DOHH2 (cell line): Measurements from ENCODE around the gene PSTPIP1.

Experiments used
- H3F3A ChIP-seq: fragments of 200-600 bp; sonication (generic), shearing (Covaris generic); 2 replicates; pipeline ENCODE4 v1.6.0; 2016; ENCODE audit warnings: antibody characterized with exemption, mild to moderate bottlenecking; ENCODE audit not compliant: control insufficient read depth, insufficient read depth
- H3K27ac ChIP-seq: fragments of 200-600 bp; sonication (generic); 2 replicates; pipeline ENCODE4 v1.5.1; 2014; ENCODE audit warnings: low read depth, mild to moderate bottlenecking, low read length, moderate library complexity
- H3K27me3 ChIP-seq: fragments of 200-600 bp; sonication (generic); 2 replicates; pipeline ENCODE4 v1.6.1; 2014; ENCODE audit warnings: mild to moderate bottlenecking, low read length, mixed read lengths; ENCODE audit not compliant: control insufficient read depth
- H3K36me3 ChIP-seq: fragments of 200-600 bp; sonication (generic); 2 replicates; pipeline ENCODE4 v1.6.1; 2014; ENCODE audit warnings: mild to moderate bottlenecking, low read length, moderate library complexity, mixed read lengths; ENCODE audit not compliant: control insufficient read depth
- H3K4me1 ChIP-seq: fragments of 200-600 bp; sonication (generic); 2 replicates; pipeline ENCODE4 v1.6.1; 2014; ENCODE audit warnings: mild to moderate bottlenecking, low read length, mixed read lengths; ENCODE audit not compliant: control insufficient read depth
- H3K4me2 ChIP-seq: fragments of 200-600 bp; sonication (generic); 2 replicates; pipeline ENCODE4 v1.6.0; 2014; ENCODE audit warnings: mild to moderate bottlenecking, low read length, moderate library complexity
- H3K4me3 ChIP-seq: fragments of 200-600 bp; sonication (generic); 2 replicates; pipeline ENCODE4 v1.5.1; 2014; ENCODE audit warnings: mild to moderate bottlenecking, low read length, mixed read lengths
- H3K79me2 ChIP-seq: fragments of 200-600 bp; sonication (generic); 2 replicates; pipeline ENCODE4 v1.6.1; 2014; ENCODE audit warnings: mild to moderate bottlenecking, low read length, mixed read lengths; ENCODE audit not compliant: control insufficient read depth
- H3K9me2 ChIP-seq: fragments of 200-600 bp; sonication (generic); replicated peaks from 2 replicates; pipeline ENCODE4 v1.6.1; 2014; ENCODE audit warnings: mild to moderate bottlenecking, low read length, mixed read lengths; ENCODE audit not compliant: control insufficient read depth
- H3K9me3 ChIP-seq: fragments of 200-600 bp; sonication (generic); 2 replicates; pipeline ENCODE4 v1.6.1; 2014; ENCODE audit warnings: antibody characterized with exemption, low read length, mixed read lengths; ENCODE audit not compliant: control insufficient read depth, insufficient read depth
- H4K20me1 ChIP-seq: fragments of 200-600 bp; sonication (generic); 2 replicates; pipeline ENCODE4 v1.6.0; 2014; ENCODE audit warnings: low read depth, mild to moderate bottlenecking, antibody characterized with exemption, low read length, moderate library complexity; ENCODE audit not compliant: control insufficient read depth, insufficient read depth
- CTCF ChIP-seq: fragments of 200-600 bp; sonication (generic); IDR thresholded peaks from one replicate; pipeline ENCODE4 v1.5.1; 2014; ENCODE audit warnings: antibody characterized with exemption, mild to moderate bottlenecking, low read depth, low read length; ENCODE audit not compliant: poor library complexity, severe bottlenecking
- EZH2phosphoT487 ChIP-seq: fragments of 200-600 bp; sonication (generic); IDR thresholded peaks from 2 replicates; pipeline ENCODE4 v1.6.1; 2017; ENCODE audit warnings: borderline replicate concordance, mild to moderate bottlenecking, antibody characterized with exemption, low read length, moderate library complexity, mixed read lengths

Gene PSTPIP1

GRCh38 chr15:76978522-76979330 lies 16.2 kb upstream of the PSTPIP1 start:
- H3K27me3 ChIP-seq: no peaks in the 10 kb centered on the region
- no peak overlapping the region for H3K4me3 ChIP-seq
- H3K9me3 ChIP-seq: no peaks in the 10 kb centered on the region
- no peaks in the 10 kb centered on the region for H3K9me2 ChIP-seq
- H3K4me2 ChIP-seq: no peak overlapping the region
- H3K36me3 ChIP-seq: no peaks in the 10 kb centered on the region
- no peak for TF ChIP-seq EZH2phosphoT487
- no peak for TF ChIP-seq CTCF
- no peaks in the 10 kb centered on the region for H3F3A ChIP-seq
- no peaks in the 10 kb centered on the region for H3K79me2 ChIP-seq
- H3K27ac ChIP-seq: no peak overlapping the region
- no peaks in the 10 kb centered on the region for H3K4me1 ChIP-seq
- no peaks in the 10 kb centered on the region for H4K20me1 ChIP-seq

GRCh38 chr15:76979331-76979925 lies 15.5 kb upstream of the PSTPIP1 start:
- TF ChIP-seq EZH2phosphoT487 (no peak), CTCF (no peak)
- Histone ChIP-seq H3K9me3 (no peaks in the 10 kb centered on the region), H3K27me3 (no peaks in the 10 kb centered on the region), H3K4me1 (no peaks in the 10 kb centered on the region), H3K36me3 (no peaks in the 10 kb centered on the region), H3K9me2 (no peaks in the 10 kb centered on the region), H4K20me1 (no peaks in the 10 kb centered on the region), H3K4me3 (no peak overlapping the region), H3F3A (no peaks in the 10 kb centered on the region), H3K4me2 (no peak overlapping the region), H3K27ac (no peak overlapping the region), H3K79me2 (no peaks in the 10 kb centered on the region)

GRCh38 chr15:76979996-76980520 lies 14.9 kb upstream of the PSTPIP1 start:
- Histone ChIP-seq H3F3A (no peaks in the 10 kb centered on the region), H4K20me1 (no peaks in the 10 kb centered on the region), H3K4me1 (no peaks in the 10 kb centered on the region), H3K4me3 (no peak overlapping the region), H3K27me3 (no peaks in the 10 kb centered on the region), H3K9me3 (no peaks in the 10 kb centered on the region), H3K4me2 (no peak overlapping the region), H3K9me2 (no peaks in the 10 kb centered on the region), H3K27ac (no peak overlapping the region), H3K79me2 (no peaks in the 10 kb centered on the region), H3K36me3 (no peaks in the 10 kb centered on the region)
- TF ChIP-seq EZH2phosphoT487: no peak
- TF ChIP-seq CTCF: no peak
